Left ventricle myocardium inferior (tissue), 1 donor: ENCODE data around the gene LCN6. TPM values are rescaled to one million over a fixed set of nuclear protein-coding genes. Genes with fewer than 3 reads are reported as not detected.

ENCODE experiments used
- DNase-seq: peaks from one replicate; pipeline ENCODE4 v3.0.0-alpha.2; 2020
- H3K27ac ChIP-seq: fragments of 200-600 bp; replicated peaks from 2 replicates; pipeline ENCODE4 v1.8.0; 2021
- H3K27me3 ChIP-seq: fragments of 200-600 bp; 2 replicates; pipeline ENCODE4 v1.8.0; 2021; ENCODE audit warnings: low read depth
- H3K36me3 ChIP-seq: fragments of 200-600 bp; 2 replicates; pipeline ENCODE4 v1.8.0; 2021
- H3K4me1 ChIP-seq: fragments of 200-600 bp; 2 replicates; pipeline ENCODE4 v1.8.0; 2021
- H3K4me3 ChIP-seq: fragments of 200-600 bp; 2 replicates; pipeline ENCODE4 v1.8.0; 2021; ENCODE audit warnings: mild to moderate bottlenecking, moderate library complexity
- H3K9me3 ChIP-seq: fragments of 200-600 bp; replicated peaks from 2 replicates; pipeline ENCODE4 v1.8.0; 2021
- CTCF ChIP-seq: fragments of 200-600 bp; IDR thresholded peaks from 2 replicates; pipeline ENCODE4 v1.8.0; 2021; ENCODE audit warnings: antibody characterized with exemption, mild to moderate bottlenecking, borderline replicate concordance
- intact Hi-C: fragments of 100-400 bp; cut with micrococcal nuclease; formaldehyde crosslinking; loops from one replicate; pipeline ENCODE4 v1.11.0; 2022
- total RNA-seq: library from RNA; stranded (reverse); fragmentation: NEBNext Ultra II Directional; extraction: Animal tissue kit (Norgen Biotek cat#: 25700); gene quantifications from one replicate; pipeline ENCODE4 v1.2.1, GENCODE V29; 2021
- donor health status: DM: no; HTN: yes; CAD: no; lungs with severe emphysema.

LCN6 gene
- total RNA-seq, 1 donor from 2014 or later, result 14.6 TPM

GRCh38 chr9:136776947-136777346 is 28.6 kb upstream of the LCN6 start:
- Histone ChIP-seq H3K9me3 (peaks cover 11% of the 10 kb centered on the region), H3K27me3 (no peaks in the 10 kb centered on the region), H3K4me3 (no peak overlapping the region), H3K27ac (no peak overlapping the region), H3K36me3 (no peaks in the 10 kb centered on the region), H3K4me1 (no peaks in the 10 kb centered on the region)
- intact Hi-C loops, result no loop called here
- TF ChIP-seq CTCF, result no peak
- no peak for DNase-seq

- TF ChIP-seq CTCF, result no peak
- Histone ChIP-seq H3K27me3 (no peaks in the 10 kb centered on the region), H3K9me3 (peaks cover 11% of the 10 kb centered on the region), H3K36me3 (no peaks in the 10 kb centered on the region), H3K4me1 (no peaks in the 10 kb centered on the region), H3K27ac (no peak overlapping the region), H3K4me3 (no peak overlapping the region)
- intact Hi-C loops, result no loop called here
- DNase-seq, result no peak
Measured at GRCh38 chr9:136775191-136775590, 26.9 kb upstream of the LCN6 start.

- no peaks in the 10 kb centered on the region for H3K27me3 ChIP-seq
- no peaks in the 10 kb centered on the region for H3K4me1 ChIP-seq
- peaks cover 11% of the 10 kb centered on the region for H3K9me3 ChIP-seq
- DNase-seq, result no peak
- H3K4me3 ChIP-seq, result no peak overlapping the region
- no peak overlapping the region for H3K27ac ChIP-seq
- TF ChIP-seq CTCF, result no peak
- H3K36me3 ChIP-seq, result no peaks in the 10 kb centered on the region
- intact Hi-C loops, result no loop called here
Measured at GRCh38 chr9:136774416-136775045, 26.2 kb upstream of the LCN6 start.

- intact Hi-C loops, result no loop called here
- TF ChIP-seq CTCF, result no peak
- no peak for DNase-seq
- H3K36me3 ChIP-seq, result no peaks in the 10 kb centered on the region
- no peaks in the 10 kb centered on the region for H3K4me1 ChIP-seq
- no peak overlapping the region for H3K4me3 ChIP-seq
- H3K27me3 ChIP-seq, result no peaks in the 10 kb centered on the region
- peaks cover 11% of the 10 kb centered on the region for H3K9me3 ChIP-seq
- no peak overlapping the region for H3K27ac ChIP-seq
Measured at GRCh38 chr9:136773386-136774044, 25.2 kb upstream of the LCN6 start.

- Histone ChIP-seq H3K27me3 (peaks cover 13% of the 10 kb centered on the region), H3K4me1 (no peaks in the 10 kb centered on the region), H3K9me3 (peaks cover 11% of the 10 kb centered on the region), H3K27ac (no peak overlapping the region), H3K4me3 (no peak overlapping the region), H3K36me3 (no peaks in the 10 kb centered on the region)
- no peak for TF ChIP-seq CTCF
- no peak for DNase-seq
- intact Hi-C loops, result no loop called here
Measured at GRCh38 chr9:136771907-136772415, 23.6 kb upstream of the LCN6 start.
